Right ventricle myocardium inferior (tissue), 1 donor: ENCODE data around the gene SLCO1A2. TPM values are rescaled to one million over a fixed set of nuclear protein-coding genes. Genes with fewer than 3 reads are reported as not detected.

Source experiments
- ATAC-seq: fragments of 200-7000 bp; cut with Tn5 transposase; one replicate; pipeline ENCODE4 v1.9.1; 2020; ENCODE audit warnings: mild to moderate bottlenecking, moderate library complexity
- DNase-seq: peaks from one replicate; pipeline ENCODE4 v3.0.0; 2021; ENCODE audit errors: missing footprints
- intact Hi-C: fragments of 100-400 bp; cut with DNase I; formaldehyde crosslinking; loops from one replicate; pipeline ENCODE4 v1.11.0; 2022
- total RNA-seq: library from RNA; stranded (reverse); fragmentation: NEBNext Ultra II Directional; extraction: Animal tissue kit (Norgen Biotek cat#: 25700); gene quantifications from one replicate; pipeline ENCODE4 v1.2.1, GENCODE V29; 2021
- donor health status: DM: no; HTN: yes; CAD: no; lungs with severe emphysema.

Gene SLCO1A2
- total RNA-seq, 1 donor from 2014 or later: not detected

DNA sequence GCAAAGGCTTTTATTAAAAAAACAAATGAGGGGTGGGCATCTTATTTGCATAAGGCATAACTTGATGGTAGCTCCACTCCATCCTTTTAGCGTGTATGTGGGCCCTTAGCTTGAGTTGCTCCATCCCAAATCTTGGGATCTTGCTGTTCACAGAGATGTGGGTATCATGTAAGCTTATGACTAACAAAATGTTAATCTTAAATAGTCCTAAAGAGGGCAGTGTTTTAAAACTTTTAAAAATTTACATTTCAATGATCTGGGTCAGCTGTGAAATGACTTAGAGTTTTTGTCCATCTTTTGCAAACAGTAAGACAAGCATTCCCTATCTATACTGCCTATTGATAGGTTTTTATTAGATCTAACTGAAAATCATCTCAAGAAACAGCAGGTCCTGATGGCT, 86.0 kb downstream of the SLCO1A2 start:
- intact Hi-C loops: no loop called here
- no peak for DNase-seq
- ATAC-seq: no peak

DNA sequence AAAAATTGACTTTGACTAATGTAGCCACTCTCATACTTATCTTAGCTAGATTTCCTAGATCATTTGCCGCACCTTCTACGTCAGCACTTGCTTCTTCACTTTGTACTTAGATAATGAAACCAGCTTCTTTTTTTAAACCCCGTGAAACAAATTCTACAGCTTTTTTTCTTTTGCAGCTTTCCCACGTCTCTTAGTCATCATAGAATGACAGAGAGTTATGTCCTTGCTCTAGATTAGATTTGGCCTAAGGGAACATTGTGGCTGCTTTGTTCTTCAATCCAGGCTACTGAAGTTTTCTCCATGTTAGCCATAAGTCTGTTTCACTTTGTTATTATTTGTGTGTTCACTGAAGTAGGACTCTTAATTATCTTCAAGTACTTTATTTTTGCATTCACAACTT, 94.9 kb downstream of the SLCO1A2 start:
- DNase-seq: no peak
- intact Hi-C loops: no loop called here
- no peak for ATAC-seq

- intact Hi-C loops: no loop called here
- DNase-seq (no peak), ATAC-seq (no peak)
Observed at GRCh38 chr12:21234395-21234794, 100.3 kb downstream of the SLCO1A2 start.

- intact Hi-C loops: no loop called here
- no peak for DNase-seq
- no peak for ATAC-seq
Observed at GRCh38 chr12:21223930-21224329, 110.8 kb downstream of the SLCO1A2 start.

- no peak for ATAC-seq
- DNase-seq: no peak
- intact Hi-C loops: no loop called here
Observed at GRCh38 chr12:21221778-21222177, 112.9 kb downstream of the SLCO1A2 start.

- ATAC-seq: no peak
Observed at GRCh38 chr12:21221072-21221471, 113.6 kb downstream of the SLCO1A2 start.

GRCh38 chr12:21220266-21220665, 114.5 kb downstream of the SLCO1A2 start:
- no peak for ATAC-seq

More at GRCh38 chr12:21221072-21221471, 113.6 kb downstream of the SLCO1A2 start:
- no peak for DNase-seq
- intact Hi-C loops: no loop called here

DNA sequence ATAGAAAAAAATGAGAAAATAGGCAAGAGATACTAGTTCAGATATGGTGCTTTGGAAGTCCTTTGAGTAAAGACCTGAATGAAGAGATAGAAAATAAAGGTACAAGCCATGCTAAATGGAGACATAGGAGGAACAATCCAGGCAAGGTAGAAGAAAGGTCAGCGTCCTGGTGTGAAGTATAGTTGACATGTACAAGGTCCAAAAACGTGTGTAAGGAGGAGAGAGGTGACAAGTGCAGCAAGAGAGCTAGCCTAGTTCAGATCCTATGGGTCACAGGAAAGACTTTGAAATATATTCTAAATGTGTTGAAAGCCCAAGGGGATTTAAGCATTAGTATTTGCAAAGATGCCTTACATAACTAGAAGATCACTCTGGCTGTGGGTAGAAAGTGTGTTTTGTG, 115.5 kb downstream of the SLCO1A2 start:
- no peak for DNase-seq
- no peak for ATAC-seq
- intact Hi-C loops: no loop called here

More at GRCh38 chr12:21220266-21220665, 114.5 kb downstream of the SLCO1A2 start:
- intact Hi-C loops: no loop called here
- no peak for DNase-seq

Other genes starting within 250 kb of the SLCO1A2 start
- gene SLCO1B1, start 203.7 kb downstream of the SLCO1A2 start, total RNA-seq: not detected
- not detected for gene IAPP, start 38.0 kb upstream of the SLCO1A2 start, total RNA-seq
- gene PYROXD1, start 102.7 kb upstream of the SLCO1A2 start, total RNA-seq: 16.5 TPM
- gene RECQL, start 166.7 kb upstream of the SLCO1A2 start, total RNA-seq: 19.4 TPM
- 22.0 TPM for gene GOLT1B, start 166.9 kb upstream of the SLCO1A2 start, total RNA-seq
- gene SPX, start 191.4 kb upstream of the SLCO1A2 start, total RNA-seq: 12.4 TPM